ENCODE measurements around the gene KRTAP21-2. TPM values are rescaled to one million over a fixed set of nuclear protein-coding genes. Genes with fewer than 3 reads are reported as not detected.
A peak's percentile ranks its signal among the peaks of the same experiment; 100 is the strongest.
"Not testable (repeated sequence)": the region's sequence is repeated elsewhere in the genome, so short reads cannot be mapped to it uniquely, and the experiment has no call there.

The KRTAP21-2 gene
- not detected in 2 replicates for total RNA-seq (2014; rRNA removed; shearing (Covaris generic))
- not detected in 2 replicates for polyA plus RNA-seq (2015; cell fraction: cytosol; rRNA removed)
- not detected in 2 replicates for polyA plus RNA-seq (2015; cell fraction: nucleus; rRNA removed)

GRCh38 chr21:30747159-30747558, at the start of gene KRTAP21-2:
Gene KRTAP21-2, minus strand, starts transcription at chr21:30747259. Its CDS starts 57 bp downstream, at chr21:30747202.
- in situ Hi-C loops (cut with HindIII; ENCODE audit: low pct_unique_long_range_greater_than_20kb, low sequenced_read_pairs), result no loop called here
- DNase-seq (ENCODE audit: low read depth, low spot score), result no peak

- in situ Hi-C loops (cut with HindIII; ENCODE audit: low pct_unique_long_range_greater_than_20kb, low sequenced_read_pairs), result no loop called here
- DNase-seq (ENCODE audit: low read depth, low spot score), result no peak
Measured at GRCh38 chr21:30793581-30794314, 46.7 kb upstream of the KRTAP21-2 start.

GRCh38 chr21:30779249-30779648, 32.2 kb upstream of the KRTAP21-2 start:
- in situ Hi-C loops (cut with HindIII; ENCODE audit: low pct_unique_long_range_greater_than_20kb, low sequenced_read_pairs), result no loop called here
- DNase-seq (ENCODE audit: low read depth, low spot score), result no peak

DNA sequence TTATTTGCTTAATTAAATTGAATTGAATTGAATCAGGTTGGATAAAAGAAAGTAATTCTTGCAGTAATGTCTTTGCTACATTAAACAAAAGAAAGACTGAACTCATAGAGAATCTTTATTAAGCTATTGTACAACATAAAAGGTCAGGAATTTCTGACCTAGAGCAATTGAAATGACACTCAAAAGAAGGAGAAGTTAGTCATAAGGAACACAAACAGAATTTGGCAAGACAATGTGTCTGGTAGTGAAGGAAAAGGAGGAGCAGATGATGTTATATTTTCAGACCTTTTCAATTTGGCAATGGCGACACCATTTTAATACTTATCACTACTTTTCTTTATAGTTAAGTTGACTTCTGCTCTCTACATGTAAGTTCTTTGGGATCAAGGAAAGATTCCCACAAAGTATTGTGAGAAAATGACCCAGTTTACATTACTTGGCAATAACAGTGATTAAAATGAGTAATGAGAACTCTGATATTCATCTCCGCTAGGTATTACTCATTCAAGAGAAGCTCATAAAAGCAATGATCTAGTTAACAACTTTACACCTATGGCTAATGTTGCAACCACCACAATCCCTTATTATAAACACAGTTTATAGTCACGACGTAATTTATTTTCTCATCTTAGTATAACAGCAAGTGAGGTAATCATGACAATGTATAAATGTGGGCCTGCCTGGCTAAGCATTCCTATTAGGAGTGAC, 22.8 kb upstream of the KRTAP21-2 start:
- in situ Hi-C loops (cut with HindIII; ENCODE audit: low pct_unique_long_range_greater_than_20kb, low sequenced_read_pairs), result no loop called here

GRCh38 chr21:30760776-30761175, 13.7 kb upstream of the KRTAP21-2 start:
- in situ Hi-C loops (cut with HindIII; ENCODE audit: low pct_unique_long_range_greater_than_20kb, low sequenced_read_pairs), result no loop called here
- DNase-seq (ENCODE audit: low read depth, low spot score), result no peak

More for the DNA sequence above, 22.8 kb upstream of the KRTAP21-2 start:
- DNase-seq (ENCODE audit: low read depth, low spot score), result no peak

GRCh38 chr21:30758306-30758705, 11.2 kb upstream of the KRTAP21-2 start:
- in situ Hi-C loops (cut with HindIII; ENCODE audit: low pct_unique_long_range_greater_than_20kb, low sequenced_read_pairs), result no loop called here
- DNase-seq (ENCODE audit: low read depth, low spot score), result no peak

- DNase-seq (ENCODE audit: low read depth, low spot score); in situ Hi-C loops (cut with HindIII; ENCODE audit: low pct_unique_long_range_greater_than_20kb, low sequenced_read_pairs): not testable (repeated sequence)
Measured at GRCh38 chr21:30755328-30755727, 8.3 kb upstream of the KRTAP21-2 start, which contains the start of gene KRTAP21-1. Gene KRTAP21-1, minus strand, starts transcription at chr21:30755428. Its CDS starts 50 bp downstream, at chr21:30755378.

DNA sequence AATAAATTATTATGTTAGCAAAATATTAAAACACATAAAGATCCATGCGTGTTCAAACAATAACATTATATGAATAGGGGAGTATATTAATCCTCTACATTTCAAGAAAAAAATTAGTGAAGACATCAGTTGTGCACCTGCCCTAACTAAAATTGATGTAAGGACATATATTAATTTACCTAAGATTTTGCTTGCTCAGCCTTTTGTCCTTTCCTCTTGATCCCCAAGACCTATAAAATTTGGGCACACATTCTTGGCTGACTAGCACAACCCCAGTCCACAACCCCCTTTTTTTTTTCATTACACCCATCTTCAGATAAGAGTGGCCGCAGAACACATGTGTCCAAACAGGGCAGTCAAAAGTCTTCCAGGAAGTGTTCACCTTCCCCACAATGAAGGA, 6.6 kb downstream of the KRTAP21-2 start:
- in situ Hi-C loops (cut with HindIII; ENCODE audit: low pct_unique_long_range_greater_than_20kb, low sequenced_read_pairs), result no loop called here
- no peak for DNase-seq (ENCODE audit: low read depth, low spot score)

DNA sequence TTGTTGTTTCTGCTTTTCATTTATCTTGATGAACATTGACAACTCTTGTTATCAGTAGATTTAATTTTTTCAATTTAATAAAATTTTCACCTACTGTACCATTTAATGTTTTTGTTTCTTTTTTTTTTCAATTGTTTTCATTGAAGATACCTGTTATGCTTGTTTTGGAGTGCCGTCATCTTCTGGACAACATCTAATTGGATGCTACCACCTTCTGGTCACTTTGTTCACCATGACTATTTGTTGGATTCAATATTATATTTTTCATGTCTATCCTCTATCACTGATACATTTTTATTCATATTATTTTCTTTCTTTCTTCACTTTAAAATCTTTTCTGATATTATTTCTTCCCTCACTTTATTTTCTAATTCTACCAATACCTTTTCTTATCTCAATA, 14.0 kb downstream of the KRTAP21-2 start:
- DNase-seq (ENCODE audit: low read depth, low spot score), result peak; percentile 52
- in situ Hi-C loops (cut with HindIII; ENCODE audit: low pct_unique_long_range_greater_than_20kb, low sequenced_read_pairs), result no loop called here

DNA sequence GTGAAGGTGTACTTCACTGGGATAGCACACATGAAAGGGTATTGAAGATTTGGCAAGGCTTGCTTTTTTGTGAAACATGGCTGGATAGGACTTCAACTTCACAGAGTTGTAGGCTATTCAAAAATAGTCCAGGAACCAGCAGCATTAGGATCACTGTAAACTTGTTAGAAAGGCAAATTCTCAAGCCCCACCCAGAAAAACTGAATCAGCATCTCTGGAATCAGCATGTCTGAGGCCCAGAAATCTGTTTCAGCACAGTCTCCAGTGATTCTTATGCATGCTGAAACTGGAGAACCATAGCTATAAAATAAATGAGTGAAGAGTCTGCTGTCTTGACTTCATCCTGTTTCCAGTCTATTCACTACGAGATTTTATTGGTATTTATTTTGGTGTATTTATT, 20.3 kb downstream of the KRTAP21-2 start:
- no peak for DNase-seq (ENCODE audit: low read depth, low spot score)
- in situ Hi-C loops (cut with HindIII; ENCODE audit: low pct_unique_long_range_greater_than_20kb, low sequenced_read_pairs), result no loop called here

DNA sequence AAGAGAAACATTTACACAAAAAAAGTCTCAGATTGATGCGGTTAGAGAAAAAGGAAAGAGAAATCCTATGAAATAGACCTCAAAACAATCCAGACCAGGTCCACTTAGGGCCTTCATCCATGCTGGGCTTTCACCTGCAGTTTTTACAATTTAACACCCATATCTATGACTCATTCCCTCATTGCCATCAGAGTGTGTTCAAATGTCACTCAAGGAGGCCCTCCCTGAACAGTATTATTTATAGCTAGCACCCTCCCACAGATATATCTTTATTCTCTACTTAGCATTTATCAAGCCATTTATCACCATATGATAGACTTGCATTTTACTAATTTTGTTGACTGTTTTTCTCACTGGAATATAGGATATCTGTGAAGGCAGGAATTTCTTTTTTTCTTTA, 27.7 kb downstream of the KRTAP21-2 start:
- no peak for DNase-seq (ENCODE audit: low read depth, low spot score)
- in situ Hi-C loops (cut with HindIII; ENCODE audit: low pct_unique_long_range_greater_than_20kb, low sequenced_read_pairs), result no loop called here

GRCh38 chr21:30718239-30718909, 28.7 kb downstream of the KRTAP21-2 start, which contains the start of gene KRTAP21-3:
Gene KRTAP21-3, minus strand, starts transcription at chr21:30718777. Its CDS starts 18 bp downstream, at chr21:30718759.
- in situ Hi-C loops (cut with HindIII; ENCODE audit: low pct_unique_long_range_greater_than_20kb, low sequenced_read_pairs), result no loop called here
- DNase-seq (ENCODE audit: low read depth, low spot score), result peak; percentile 8

DNA sequence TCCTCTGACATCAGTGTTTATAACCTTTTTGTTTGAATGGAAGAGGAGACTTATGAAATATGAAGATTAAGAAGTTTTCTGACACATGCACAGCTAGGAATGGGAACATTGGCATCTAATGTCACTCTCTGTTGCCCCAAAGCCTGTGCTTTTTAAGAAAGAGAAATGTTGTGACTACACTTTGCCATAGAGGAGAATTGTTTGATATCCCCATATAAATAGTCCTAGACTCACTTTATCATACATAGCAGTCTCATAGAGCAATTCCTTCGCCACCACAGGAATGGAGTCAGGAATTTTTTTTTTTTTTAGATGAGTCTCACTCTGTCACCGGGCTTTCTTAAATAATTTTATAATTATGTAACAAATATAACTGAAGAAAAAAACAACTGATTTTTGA, 30.0 kb downstream of the KRTAP21-2 start:
- in situ Hi-C loops (cut with HindIII; ENCODE audit: low pct_unique_long_range_greater_than_20kb, low sequenced_read_pairs), result no loop called here
- peak; percentile 1 for DNase-seq (ENCODE audit: low read depth, low spot score)

DNA sequence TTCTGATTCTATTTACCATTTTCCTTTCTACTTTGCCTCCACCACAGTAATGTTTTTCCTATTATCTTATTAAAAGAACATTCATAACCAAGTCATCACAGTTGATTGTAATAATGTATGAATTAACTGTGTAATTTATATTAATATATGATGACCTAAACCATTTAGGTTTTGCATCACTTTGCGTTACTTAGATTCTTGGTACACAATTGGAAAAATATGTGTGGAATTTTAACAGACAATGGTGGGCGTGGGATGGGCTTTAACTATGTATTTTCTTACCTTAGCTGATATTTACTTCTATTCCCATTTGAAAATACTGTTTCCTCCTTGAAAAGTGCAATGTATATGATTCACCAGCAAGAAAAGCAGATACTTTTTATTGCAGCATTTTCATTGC, 32.1 kb downstream of the KRTAP21-2 start:
- in situ Hi-C loops (cut with HindIII; ENCODE audit: low pct_unique_long_range_greater_than_20kb, low sequenced_read_pairs), result no loop called here
- no peak for DNase-seq (ENCODE audit: low read depth, low spot score)

- no peak for DNase-seq (ENCODE audit: low read depth, low spot score)
- in situ Hi-C loops (cut with HindIII; ENCODE audit: low pct_unique_long_range_greater_than_20kb, low sequenced_read_pairs), result no loop called here
Measured at GRCh38 chr21:30714456-30714855, 32.6 kb downstream of the KRTAP21-2 start.

GRCh38 chr21:30713766-30714165, 33.3 kb downstream of the KRTAP21-2 start:
- DNase-seq (ENCODE audit: low read depth, low spot score), result no peak
- in situ Hi-C loops (cut with HindIII; ENCODE audit: low pct_unique_long_range_greater_than_20kb, low sequenced_read_pairs), result no loop called here

- in situ Hi-C loops (cut with HindIII; ENCODE audit: low pct_unique_long_range_greater_than_20kb, low sequenced_read_pairs), result no loop called here
- peak; percentile 5 for DNase-seq (ENCODE audit: low read depth, low spot score)
Measured at GRCh38 chr21:30710499-30710898, 36.6 kb downstream of the KRTAP21-2 start.

DNA sequence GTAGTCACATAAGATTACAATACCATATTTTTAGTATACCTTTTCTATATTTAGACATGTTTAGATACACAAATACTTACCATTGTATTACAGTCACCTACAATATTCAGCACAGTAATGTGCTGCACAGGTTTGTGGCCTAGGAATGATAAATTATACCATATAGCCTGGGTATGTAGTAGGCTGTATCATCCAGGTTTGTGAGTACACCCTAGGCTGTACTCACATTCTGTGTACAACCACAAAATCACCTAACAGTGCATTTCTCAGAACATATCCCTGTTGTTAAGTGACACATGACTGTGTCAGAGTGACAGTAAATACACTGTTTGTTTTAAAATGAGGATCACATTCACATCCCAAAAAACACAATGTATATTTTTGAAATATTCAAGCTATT, 39.6 kb downstream of the KRTAP21-2 start:
- in situ Hi-C loops (cut with HindIII; ENCODE audit: low pct_unique_long_range_greater_than_20kb, low sequenced_read_pairs), result no loop called here
- no peak for DNase-seq (ENCODE audit: low read depth, low spot score)
